A549 (cell line): ENCODE data around the gene KRT17. TPM values are rescaled to one million over a fixed set of nuclear protein-coding genes. Genes with fewer than 3 reads are reported as not detected.
"Not testable (repeated sequence)": the region's sequence is repeated elsewhere in the genome, so short reads cannot be mapped to it uniquely, and the experiment has no call there.

Experiments used
- ATAC-seq, 2 experiments: fragments of 200-7000 bp in 1 of 2; fragments of >200 bp in 1 of 2; cut with Nextera tagmentation in 1 of 2; cut with Tn5 transposase in 1 of 2; 3 replicates each; pipeline versions ENCODE4 v1.8.0 to v1.9.1; 2018 to 2020; ENCODE audit warnings: mild to moderate bottlenecking in 1 of 2, moderate library complexity in 1 of 2
- CTCF ChIA-PET: fragments of 300-600 bp; sonication (Branson Sonifier 250); formaldehyde crosslinking; extraction: SDS; loops from one replicate; lab custom pipeline; 2021; ENCODE audit warnings: antibody characterized with exemption, inconsistent platforms; lab: Yijun Ruan, JAX
- POLR2A ChIA-PET: fragments of 350-600 bp; formaldehyde crosslinking; extraction: SDS; loops from one replicate; lab custom pipeline; 2021; ENCODE audit warnings: antibody characterized with exemption, inconsistent platforms; lab: Yijun Ruan, JAX
- DNase-seq, 2 experiments: peaks; one replicate each; pipeline versions ENCODE4 v3.0.0 to v3.0.0-alpha.2; 2011 to 2016; ENCODE audit warnings: low read depth in 1 of 2, low spot score in 1 of 2
- FAIRE-seq: peaks from 2 replicates; lab custom pipeline; 2011; peaks lifted over from hg19 to GRCh38; lab: Jason Lieb, UNC
- H3K27ac ChIP-seq, 2 experiments: fragments of >200 bp; sonication (Bioruptor Twin); formaldehyde crosslinking; 3 replicates each; pipeline ENCODE4 v1.5.1; 2016 to 2017
- H3K4me1 ChIP-seq: fragments of >200 bp; sonication (Bioruptor Twin); formaldehyde crosslinking; 3 replicates; pipeline ENCODE4 v1.6.1; 2016
- H3K4me2 ChIP-seq: fragments of >200 bp; sonication (Bioruptor Twin); formaldehyde crosslinking; 3 replicates; pipeline ENCODE4 v1.6.1; 2016
- H3K4me3 ChIP-seq: fragments of >200 bp; sonication (Bioruptor Twin); formaldehyde crosslinking; 3 replicates; pipeline ENCODE4 v1.5.1; 2016
- H3K9me3 ChIP-seq: fragments of >200 bp; sonication (Bioruptor Twin); formaldehyde crosslinking; 3 replicates; pipeline ENCODE4 v1.6.1; 2016
- CBX8 ChIP-seq: fragments of 200-600 bp; sonication (generic); IDR thresholded peaks from 2 replicates; pipeline ENCODE4 v1.6.1; 2016
- CTCF ChIP-seq: fragments of >200 bp; sonication (Bioruptor Twin); formaldehyde crosslinking; IDR thresholded peaks from 3 replicates; pipeline ENCODE4 v1.5.1; 2016
- EHMT2 ChIP-seq: fragments of 200-600 bp; sonication (generic); IDR thresholded peaks from 2 replicates; pipeline ENCODE4 v1.6.1; 2016; ENCODE audit warnings: antibody characterized with exemption, low read depth, mild to moderate bottlenecking, moderate library complexity
- HOXB5 ChIP-seq: fragments of 250-450 bp; sonication (Bioruptor Pico); IDR thresholded peaks from 2 replicates; pipeline ENCODE4 v1.5.0; 2020; ENCODE audit warnings: mild to moderate bottlenecking, moderate library complexity
- KDM1A ChIP-seq: fragments of 200-600 bp; sonication (generic); IDR thresholded peaks from 2 replicates; pipeline ENCODE4 v1.6.1; 2016; ENCODE audit warnings: low read depth, mild to moderate bottlenecking
- MAZ ChIP-seq: fragments of 150-350 bp; IDR thresholded peaks from 2 replicates; pipeline ENCODE4 v1.6.1; 2014; ENCODE audit warnings: antibody characterized with exemption, low read depth, low read length, borderline replicate concordance
- MYC ChIP-seq: IDR thresholded peaks from 2 replicates; pipeline ENCODE4 v1.6.1; 2012; ENCODE audit warnings: mild to moderate bottlenecking, inconsistent platforms, low read length, improper control_type of control experiment, borderline replicate concordance
- NFE2L2 ChIP-seq: fragments of 150-350 bp; conservative IDR thresholded peaks from 2 replicates; pipeline ENCODE4 v1.6.1; 2014; ENCODE audit warnings: low read length
- POLR2A ChIP-seq: IDR thresholded peaks from 2 replicates; pipeline ENCODE4 v1.6.1; 2012; ENCODE audit warnings: mild to moderate bottlenecking, low read length
- RARB ChIP-seq: fragments of 250-450 bp; sonication (Bioruptor Pico); IDR thresholded peaks from 2 replicates; pipeline ENCODE4 v1.8.0; 2021; ENCODE audit warnings: mild to moderate bottlenecking, moderate library complexity
- SREBF2 ChIP-seq: fragments of 450-650 bp; IDR thresholded peaks from 2 replicates; pipeline ENCODE4 v1.6.1; 2014; ENCODE audit warnings: mild to moderate bottlenecking, moderate library complexity
- TP53 ChIP-seq: fragments of 250-450 bp; sonication (Bioruptor Pico); IDR thresholded peaks from 2 replicates; pipeline ENCODE4 v1.5.0; 2021; ENCODE audit warnings: mild to moderate bottlenecking, moderate library complexity
- WGBS: methylation state at CpG from one replicate; pipeline ENCODE4 v1.1.6; 2017; ENCODE audit errors: missing lambda C conversion rate; 5-methylcytosine and 5-hydroxymethylcytosine counted together
- polyA plus RNA-seq, 4 experiments: library from polyadenylated mRNA; depleted of rRNA in 3 of 4; stranded (reverse); fragments of >200 nt; fragmentation: RNase III in 1 of 4; extraction: RNeasy Plus Mini Kit Qiagen cat#74134 plus additional on column Dnase treatment in 1 of 4; gene quantifications; 2 replicates in 3 of 4; 3 replicates in 1 of 4; pipeline ENCODE4 v1.2.3, GENCODE V29; 2011 to 2017
- TF ChIP-seq, protein P1 (sequence below): fragments of >200 bp; sonication (Bioruptor Twin); formaldehyde crosslinking; IDR thresholded peaks from 3 replicates; pipeline ENCODE4 v1.6.1; 2016

Gene KRT17
- polyA plus RNA-seq, 2 of the 4 experiments (the other 2 are of a cell fraction), result 0.43 to 1.2 TPM

DNA sequence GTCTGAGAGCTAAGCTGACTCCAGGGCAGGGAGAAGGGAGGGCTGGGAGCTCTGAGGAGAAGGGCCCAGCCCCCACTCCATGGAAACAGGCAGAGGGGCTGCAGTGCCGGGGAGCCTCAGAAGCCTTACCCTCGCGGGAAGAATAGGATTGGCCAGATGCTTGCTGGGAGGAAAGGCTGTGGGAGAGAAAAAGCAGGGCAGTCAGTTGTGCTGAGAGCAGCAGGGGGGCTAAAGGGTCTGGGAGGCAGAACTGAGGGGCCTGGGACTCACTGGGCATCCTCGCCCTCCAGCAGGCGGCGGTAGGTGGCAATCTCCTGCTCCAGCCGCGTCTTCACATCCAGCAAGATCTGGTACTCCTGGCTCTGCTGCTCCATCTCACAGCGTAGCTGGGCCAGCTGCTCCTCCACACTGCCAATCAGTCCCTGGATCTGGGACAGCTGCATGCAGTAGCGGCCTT, 14.3 kb downstream of the KRT17 start:
- WGBS, result 58% methylated on average over 10 of the region's 10 CpGs
- 0 out of 3 replicates have a peak, but pooled peaks have one; percentile 7 for TF ChIP-seq CTCF
- H3K27ac ChIP-seq, H3K4me3 ChIP-seq, POLR2A ChIA-PET, FAIRE-seq, H3K4me2 ChIP-seq, DNase-seq: not testable (repeated sequence)
- Histone ChIP-seq H3K9me3 (peaks cover 23% of the 10 kb centered on the region), H3K4me1 (peaks cover 12% of the 10 kb centered on the region)
- peak; percentile 14 to 61; a peak in 3 of 6 replicates for ATAC-seq
- CTCF ChIA-PET, result interaction anchor here (1.0 to 5.3 kb wide), 7 partner anchors 8 to 753 kb away, joined by 3 to 28 read pairs (median 6); no protein-coding TSS in a partner anchor

GRCh38 chr17:41606930-41607329, 17.4 kb downstream of the KRT17 start:
- H3K4me1 ChIP-seq, POLR2A ChIA-PET, H3K27ac ChIP-seq, ATAC-seq, DNase-seq, H3K4me3 ChIP-seq, FAIRE-seq, H3K4me2 ChIP-seq: not testable (repeated sequence)
- WGBS, result 11% methylated on average over 4 of the region's 4 CpGs
- peaks cover 23% of the 10 kb centered on the region for H3K9me3 ChIP-seq
- CTCF ChIA-PET, result interaction anchor here (1.1 to 5.3 kb wide), 4 partner anchors 41 to 61 kb away, joined by 4 to 28 read pairs (median 8); no protein-coding TSS in a partner anchor
- peak; percentile 14; the same call in 1 of the 2 replicates for TF ChIP-seq KDM1A
- TF ChIP-seq, all 56 proteins: peak for 1; not testable (repeated sequence) for 55

DNA sequence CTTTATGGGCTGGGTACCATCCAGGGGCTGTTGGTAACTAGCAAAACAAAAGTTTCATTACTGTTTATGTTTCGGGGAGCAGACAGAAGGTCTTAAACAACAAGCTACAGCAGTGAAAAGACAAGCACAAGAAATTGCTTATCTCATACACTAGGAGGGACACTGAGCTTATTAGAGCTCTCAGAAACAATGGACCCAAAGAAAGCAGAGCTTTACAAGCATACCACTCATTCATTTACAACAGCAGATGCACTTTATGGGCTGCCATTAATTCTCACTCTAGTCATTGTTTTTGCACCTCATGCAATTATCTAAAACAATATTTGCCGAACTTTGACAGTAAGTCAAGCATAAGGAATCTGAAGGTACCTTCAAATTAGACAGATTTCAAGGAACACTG, 21.9 kb downstream of the KRT17 start:
- POLR2A ChIA-PET, result interaction anchor here (1.1 kb wide), 1 partner anchor 86 kb away, joined by 3 read pairs; no protein-coding TSS in a partner anchor
- Histone ChIP-seq H3K4me2 (no peak overlapping the region), H3K9me3 (peaks cover 20% of the 10 kb centered on the region), H3K4me3 (no peak overlapping the region), H3K4me1 (no peaks in the 10 kb centered on the region), H3K27ac (no peak overlapping the region)
- CTCF ChIA-PET, result interaction anchor here (0.9 to 2.8 kb wide), 9 partner anchors 8 to 987 kb away, joined by 3 to 15 read pairs (median 4); no protein-coding TSS in a partner anchor
- TF ChIP-seq NFE2L2 (no peak), HOXB5 (CRISPR knock-in tag) (no peak)
- ATAC-seq (peak; percentile 44 to 65; a peak in 4 of 6 replicates), DNase-seq (no peak), FAIRE-seq (no peak)
- 50% methylated on average over 2 of the region's 2 CpGs for WGBS

DNA sequence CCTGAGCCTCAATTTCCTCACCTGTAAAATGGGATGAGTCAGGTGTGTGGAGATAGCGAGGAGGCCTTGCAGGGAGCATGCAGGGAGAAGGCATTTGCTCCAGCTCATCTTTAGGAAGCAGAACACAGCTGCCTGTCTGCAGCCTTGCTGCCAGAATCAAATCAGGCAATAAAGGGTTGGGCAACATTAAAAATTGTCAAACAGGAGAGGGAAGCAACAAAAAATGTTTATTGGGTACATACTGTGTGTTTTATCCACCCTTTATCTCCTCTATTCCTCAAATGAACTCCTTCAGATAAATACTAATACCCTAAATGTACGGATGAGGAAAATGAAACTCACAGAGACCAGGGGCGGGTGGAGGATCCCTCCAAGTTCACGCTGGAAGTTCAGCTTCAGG, 24.1 kb downstream of the KRT17 start:
- Histone ChIP-seq H3K4me1 (no peaks in the 10 kb centered on the region), H3K27ac (no peak overlapping the region), H3K4me3 (no peak overlapping the region), H3K9me3 (no peaks in the 10 kb centered on the region), H3K4me2 (no peak overlapping the region)
- no peak for TF ChIP-seq KDM1A
- TF ChIP-seq MYC, result no peak
- TF ChIP-seq RARB (CRISPR knock-in tag), result no peak
- no peak for TF ChIP-seq SREBF2
- TF ChIP-seq POLR2A, result no peak
- TF ChIP-seq, protein P1, sequence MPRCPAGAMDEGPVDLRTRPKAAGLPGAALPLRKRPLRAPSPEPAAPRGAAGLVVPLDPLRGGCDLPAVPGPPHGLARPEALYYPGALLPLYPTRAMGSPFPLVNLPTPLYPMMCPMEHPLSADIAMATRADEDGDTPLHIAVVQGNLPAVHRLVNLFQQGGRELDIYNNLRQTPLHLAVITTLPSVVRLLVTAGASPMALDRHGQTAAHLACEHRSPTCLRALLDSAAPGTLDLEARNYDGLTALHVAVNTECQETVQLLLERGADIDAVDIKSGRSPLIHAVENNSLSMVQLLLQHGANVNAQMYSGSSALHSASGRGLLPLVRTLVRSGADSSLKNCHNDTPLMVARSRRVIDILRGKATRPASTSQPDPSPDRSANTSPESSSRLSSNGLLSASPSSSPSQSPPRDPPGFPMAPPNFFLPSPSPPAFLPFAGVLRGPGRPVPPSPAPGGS, result no peak
- TF ChIP-seq TP53 (CRISPR knock-in tag), result no peak
- TF ChIP-seq EHMT2, result no peak
- TF ChIP-seq MAZ, result no peak
- TF ChIP-seq CBX8, result no peak
- FAIRE-seq (no peak), DNase-seq (no peak), ATAC-seq (no peak)
- ChIA-PET POLR2A (interaction anchor here (0.9 kb wide), 1 partner anchor 88 kb away, joined by 3 read pairs; no protein-coding TSS in a partner anchor), CTCF (interaction anchor here (1.2 to 1.8 kb wide), 2 partner anchors 48 to 52 kb away, joined by 4 to 6 read pairs; no protein-coding TSS in a partner anchor)
- 64% methylated on average over 4 of the region's 4 CpGs for WGBS
